GM21786 (cell line): ENCODE results near the gene EIF5AL1.
A peak's percentile ranks its signal among the peaks of the same experiment; 100 is the strongest.
"Not testable (repeated sequence)": the region's sequence is repeated elsewhere in the genome, so short reads cannot be mapped to it uniquely, and the experiment has no call there.

ENCODE experiments used
- ATAC-seq: cut with Tn5 transposase; IDR thresholded peaks from one replicate; pipeline ENCODE4 v1.9.1; 2021; ENCODE audit not compliant: unreplicated experiment

Gene EIF5AL1

DNA sequence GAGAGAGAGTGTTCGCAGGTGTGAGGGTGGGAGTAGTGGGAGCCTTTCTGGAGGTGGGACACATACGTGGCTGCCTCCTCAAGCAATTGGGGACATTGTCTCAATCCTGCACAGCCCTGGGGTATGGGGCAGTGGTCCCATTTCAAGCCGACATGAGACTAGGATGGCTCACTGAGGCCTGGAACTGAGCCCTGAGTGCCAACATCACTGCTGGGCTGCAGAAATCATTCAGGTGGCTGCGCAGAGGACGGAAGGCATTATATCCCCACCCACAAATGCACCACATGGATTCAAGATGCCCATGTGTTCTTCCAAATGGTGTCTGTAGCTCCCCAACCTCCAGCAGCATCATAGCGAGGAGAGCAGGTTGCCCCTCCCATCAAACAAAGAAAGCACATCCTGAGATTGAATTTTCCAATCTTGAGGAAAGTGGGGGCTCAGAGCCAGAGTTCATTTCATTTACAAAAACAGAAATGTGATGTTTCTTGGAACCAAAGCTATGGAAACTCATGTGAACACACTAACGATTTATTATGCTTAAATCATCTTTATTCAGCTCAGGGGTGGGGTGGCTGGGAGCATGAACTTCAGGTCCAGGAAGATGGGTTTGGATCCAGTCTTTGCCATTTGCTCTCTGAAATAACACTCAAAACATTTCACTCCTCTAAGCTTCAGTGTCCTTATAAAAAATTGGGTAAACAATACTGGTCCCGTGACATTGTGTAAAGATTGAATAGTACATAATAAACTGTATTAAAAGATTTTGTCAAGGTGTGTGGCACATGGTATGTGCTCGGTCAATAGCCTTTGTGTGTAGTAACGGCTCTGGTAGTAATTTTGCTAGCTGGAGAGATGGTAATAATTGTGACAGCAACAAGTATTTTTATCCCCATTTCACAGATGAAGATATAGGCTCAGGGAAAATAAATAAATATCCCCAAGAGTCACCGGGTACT, 43.3 kb downstream of the EIF5AL1 start:
- no peak for ATAC-seq

DNA sequence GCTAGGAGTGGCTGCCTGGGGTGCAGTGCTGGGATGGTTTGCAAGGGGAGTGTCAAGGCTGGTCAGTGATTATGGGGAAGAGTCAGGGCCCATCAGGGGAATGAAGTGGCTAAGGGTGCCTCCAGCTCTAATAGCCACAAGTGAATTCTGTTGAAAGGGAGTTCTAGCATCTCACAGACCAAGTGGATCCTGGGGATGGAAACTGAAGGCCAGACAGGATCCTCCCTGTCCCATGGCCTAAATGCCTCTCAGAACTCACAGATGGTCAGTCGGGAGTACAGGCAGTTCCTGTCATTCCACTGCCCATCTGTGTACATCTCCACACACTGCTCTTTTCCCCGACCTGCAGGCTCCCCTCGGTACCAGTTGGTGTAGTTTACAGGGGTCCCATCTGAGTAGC, 44.6 kb downstream of the EIF5AL1 start:
- not testable (repeated sequence) for ATAC-seq

DNA sequence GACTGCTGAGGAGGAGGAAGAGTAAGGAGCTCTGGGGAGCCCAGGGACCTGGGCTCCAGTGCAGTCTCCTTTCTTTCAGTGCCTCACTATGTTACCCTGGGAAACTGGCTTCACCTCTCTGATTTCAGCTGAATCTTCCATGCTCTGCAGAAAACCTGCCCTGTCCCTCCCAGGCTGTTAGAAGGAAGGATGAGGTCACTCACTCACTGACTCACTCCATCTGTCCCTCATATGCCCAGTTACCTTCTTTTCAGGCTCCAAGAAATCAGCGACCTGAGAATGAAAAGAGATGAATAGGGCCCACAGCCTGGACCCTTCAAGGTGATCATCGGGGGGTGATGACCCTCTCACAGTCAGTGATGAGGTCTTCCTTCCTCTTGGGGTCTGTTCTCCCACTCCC, 47.4 kb downstream of the EIF5AL1 start:
- no peak for ATAC-seq

DNA sequence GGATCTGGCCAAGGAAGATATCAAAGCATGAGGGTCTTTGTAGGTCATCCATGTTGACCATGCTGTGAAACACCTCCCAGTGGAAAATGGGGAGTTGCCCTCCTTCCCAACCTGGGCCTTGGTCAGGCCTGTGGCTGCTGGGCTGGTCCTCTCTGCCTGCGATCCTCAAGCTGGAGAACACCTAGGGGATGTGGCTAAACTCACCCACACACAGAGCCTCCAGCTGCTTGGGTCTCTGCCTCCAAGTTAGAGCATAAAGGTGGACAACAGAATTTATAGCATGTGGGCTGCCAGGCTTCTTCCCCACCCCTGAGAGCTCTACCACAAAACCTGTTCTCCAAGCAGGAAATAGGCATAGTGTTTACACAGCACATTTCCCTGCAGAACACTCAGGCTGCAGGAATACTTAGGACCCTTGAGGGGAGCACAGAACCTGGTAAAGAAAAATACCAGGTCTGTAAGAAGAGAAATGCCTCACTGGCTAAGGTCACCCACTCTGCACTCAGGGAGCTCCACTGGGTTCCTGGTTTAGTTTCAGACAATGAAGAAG, 47.9 kb downstream of the EIF5AL1 start, which contains the start of gene SFTPA2:
SFTPA2 (minus strand) TSS at position 248 of the 550 bp plus-strand sequence. CDS start 924 bp downstream, outside the sequence.
- no peak for ATAC-seq

DNA sequence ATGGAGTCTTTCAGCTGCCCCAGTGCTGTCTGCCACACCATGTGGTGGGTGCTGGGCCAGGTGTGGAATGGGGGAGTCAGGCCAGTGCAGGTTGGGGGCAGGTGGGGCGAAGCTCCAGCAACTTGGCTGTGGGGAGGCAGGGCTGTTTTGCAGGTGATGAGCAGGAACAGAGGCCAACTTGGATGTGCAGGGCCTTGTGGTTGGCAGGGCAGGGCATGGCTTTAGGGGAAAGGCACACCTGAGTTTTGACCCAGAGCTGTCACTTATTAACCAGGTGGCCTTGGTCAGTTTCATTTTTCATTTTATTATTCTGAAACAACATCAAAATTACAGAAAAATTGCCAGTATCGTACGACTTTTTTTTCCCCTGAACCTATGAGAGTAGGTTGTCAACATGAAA, 48.9 kb downstream of the EIF5AL1 start:
- ATAC-seq, result no peak

DNA sequence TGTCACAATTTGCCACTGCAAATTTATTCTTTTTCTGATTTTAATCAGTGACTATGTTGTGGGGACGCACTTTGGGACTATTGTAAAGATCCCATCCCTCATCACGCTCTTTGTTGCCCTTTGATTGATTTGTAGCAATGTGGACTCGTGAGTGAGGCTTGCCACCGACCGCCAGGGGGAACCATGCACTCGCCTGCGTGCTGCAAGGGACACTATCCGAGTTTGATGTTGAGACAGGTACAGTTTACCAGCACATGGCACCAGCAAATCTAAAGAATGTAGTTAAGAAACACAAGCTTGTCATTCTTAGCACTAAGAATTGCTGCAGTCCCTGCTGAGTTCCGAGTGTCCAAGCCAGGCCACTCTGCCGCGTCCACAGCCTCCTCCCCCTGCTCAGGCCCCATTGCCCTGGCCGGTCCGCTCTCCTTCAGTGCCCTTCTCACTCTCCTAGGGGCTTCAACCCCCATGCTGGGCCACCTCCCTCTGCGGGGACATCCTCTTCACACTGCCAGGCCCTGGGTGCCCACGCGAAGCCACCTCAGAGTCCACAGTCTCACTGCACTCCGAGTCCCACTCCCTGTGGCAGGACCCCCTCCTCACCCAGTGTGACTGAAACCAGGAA, 49.9 kb downstream of the EIF5AL1 start:
- peak; percentile 84 for ATAC-seq

DNA sequence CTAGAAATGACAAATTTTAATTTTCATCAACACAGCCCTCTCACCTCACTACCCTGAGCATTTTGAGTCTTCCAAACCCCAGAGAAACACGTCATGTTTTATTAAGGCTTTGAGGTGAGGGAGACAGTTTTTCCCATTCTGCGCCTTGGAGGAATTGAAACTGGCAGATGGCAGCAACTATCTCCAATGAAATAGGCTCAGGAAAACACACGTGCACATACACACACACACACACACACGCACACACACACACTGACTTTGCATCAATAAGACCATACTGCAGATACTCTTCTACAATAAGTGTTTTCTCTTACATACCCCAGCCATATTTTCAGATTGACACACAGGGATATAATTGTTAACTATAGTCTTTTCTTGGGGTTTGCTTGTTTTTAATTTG, 51.1 kb downstream of the EIF5AL1 start:
- ATAC-seq, result no peak
